Mucosa of rectum (tissue), 2 donors: ENCODE results near the gene HECTD2.
A peak's percentile ranks its signal among the peaks of the same experiment; 100 is the strongest.

Experiments used
- H3K27ac ChIP-seq, 2 donors: one replicate each; pipeline ENCODE4 v1.7.0; 2013; ENCODE audit warnings: inconsistent platforms in 2 of 2, low read depth in 2 of 2, low read length in 2 of 2
- H3K27me3 ChIP-seq, 2 donors: one replicate each; pipeline ENCODE4 v1.7.0; 2013; ENCODE audit warnings: low read length in 2 of 2; ENCODE audit not compliant: control insufficient read depth in 2 of 2, insufficient read depth in 2 of 2
- H3K36me3 ChIP-seq, 2 donors: one replicate each; pipeline ENCODE4 v1.7.0; 2013; ENCODE audit warnings: low read length in 2 of 2; ENCODE audit not compliant: control insufficient read depth in 2 of 2, insufficient read depth in 2 of 2
- H3K4me1 ChIP-seq, 2 donors: one replicate each; pipeline ENCODE4 v1.7.0; 2013; ENCODE audit warnings: low read length in 2 of 2, mild to moderate bottlenecking in 1 of 2; ENCODE audit not compliant: control insufficient read depth in 2 of 2, insufficient read depth in 2 of 2
- H3K4me3 ChIP-seq, 2 donors: one replicate each; pipeline ENCODE4 v1.7.0; 2013; ENCODE audit warnings: low read length in 2 of 2
- H3K9ac ChIP-seq, 2 donors: one replicate each; pipeline ENCODE4 v1.7.0; 2013; ENCODE audit warnings: low read length in 2 of 2, low read depth in 1 of 2, mild to moderate bottlenecking in 1 of 2
- H3K9me3 ChIP-seq, 2 donors: one replicate each; pipeline ENCODE4 v1.7.0; 2013; ENCODE audit warnings: low read length in 2 of 2; ENCODE audit not compliant: control insufficient read depth in 2 of 2
- donor health status: healthy.
- donor health status: Normal muscosa, but diverticular disease.

HECTD2 gene

GRCh38 chr10:91545384-91545783, 135.2 kb downstream of the HECTD2 start:
- Histone ChIP-seq H3K36me3 (no peaks in the 10 kb centered on the region), H3K27me3 (no peaks in the 10 kb centered on the region), H3K9ac (no peak overlapping the region), H3K27ac (no peak overlapping the region), H3K9me3 (no peaks in the 10 kb centered on the region), H3K4me3 (no peak overlapping the region), H3K4me1 (no peaks in the 10 kb centered on the region)

- Histone ChIP-seq H3K4me3 (no peak overlapping the region), H3K27ac (no peak overlapping the region), H3K9me3 (no peaks in the 10 kb centered on the region), H3K9ac (no peak overlapping the region), H3K4me1 (no peaks in the 10 kb centered on the region), H3K27me3 (no peaks in the 10 kb centered on the region), H3K36me3 (no peaks in the 10 kb centered on the region)
Measured at GRCh38 chr10:91545838-91546237, 135.7 kb downstream of the HECTD2 start.

GRCh38 chr10:91549262-91549661, 139.1 kb downstream of the HECTD2 start:
- Histone ChIP-seq H3K4me3 (no peak overlapping the region), H3K9ac (no peak overlapping the region), H3K27ac (no peak overlapping the region), H3K4me1 (no peaks in the 10 kb centered on the region), H3K9me3 (no peaks in the 10 kb centered on the region), H3K27me3 (no peaks in the 10 kb centered on the region), H3K36me3 (no peaks in the 10 kb centered on the region)

GRCh38 chr10:91550021-91550420, 139.9 kb downstream of the HECTD2 start:
- Histone ChIP-seq H3K9me3 (no peaks in the 10 kb centered on the region), H3K4me1 (peaks cover under 1 to 1% of the 10 kb centered on the region in 2 donors), H3K36me3 (no peaks in the 10 kb centered on the region), H3K27ac (no peak overlapping the region), H3K4me3 (no peak overlapping the region), H3K27me3 (no peaks in the 10 kb centered on the region), H3K9ac (no peak overlapping the region)

GRCh38 chr10:91551856-91552255, 141.7 kb downstream of the HECTD2 start:
- Histone ChIP-seq H3K9ac (no peak overlapping the region), H3K36me3 (no peaks in the 10 kb centered on the region), H3K4me1 (peaks cover 4 to 9% of the 10 kb centered on the region in 2 donors), H3K4me3 (peak overlapping the region in 1 of 2 donors; percentile 22), H3K27me3 (no peaks in the 10 kb centered on the region), H3K27ac (no peak overlapping the region), H3K9me3 (no peaks in the 10 kb centered on the region)

GRCh38 chr10:91552274-91553095, 142.3 kb downstream of the HECTD2 start:
- peaks cover 9 to 13% of the 10 kb centered on the region in 2 donors for H3K4me1 ChIP-seq
- peak overlapping the region in 1 of 2 donors; percentile 22 for H3K4me3 ChIP-seq
- no peaks in the 10 kb centered on the region for H3K9me3 ChIP-seq
- no peak overlapping the region for H3K27ac ChIP-seq
- H3K9ac ChIP-seq, result no peak overlapping the region
- no peaks in the 10 kb centered on the region for H3K36me3 ChIP-seq
- no peaks in the 10 kb centered on the region for H3K27me3 ChIP-seq

GRCh38 chr10:91555455-91555854, 145.3 kb downstream of the HECTD2 start:
- Histone ChIP-seq H3K4me3 (no peak overlapping the region), H3K27ac (no peak overlapping the region), H3K9me3 (no peaks in the 10 kb centered on the region), H3K36me3 (no peaks in the 10 kb centered on the region), H3K4me1 (peaks cover 9 to 13% of the 10 kb centered on the region in 2 donors), H3K9ac (no peak overlapping the region), H3K27me3 (no peaks in the 10 kb centered on the region)

- Histone ChIP-seq H3K27ac (peak overlapping the region in 1 of 2 donors; percentile 16), H3K4me3 (no peak overlapping the region), H3K36me3 (no peaks in the 10 kb centered on the region)
Measured at GRCh38 chr10:91556691-91557566, 146.8 kb downstream of the HECTD2 start.

GRCh38 chr10:91557651-91558111, 147.5 kb downstream of the HECTD2 start:
- Histone ChIP-seq H3K9me3 (no peaks in the 10 kb centered on the region), H3K4me1 (peaks cover 9 to 13% of the 10 kb centered on the region in 2 donors), H3K36me3 (no peaks in the 10 kb centered on the region), H3K4me3 (no peak overlapping the region), H3K27ac (no peak overlapping the region), H3K27me3 (peaks cover 0 to under 1% of the 10 kb centered on the region in 2 donors), H3K9ac (no peak overlapping the region)

More at GRCh38 chr10:91556691-91557566, 146.8 kb downstream of the HECTD2 start:
- H3K9me3 ChIP-seq, result no peaks in the 10 kb centered on the region
- H3K9ac ChIP-seq, result no peak overlapping the region
- no peaks in the 10 kb centered on the region for H3K27me3 ChIP-seq
- peaks cover 9 to 13% of the 10 kb centered on the region in 2 donors for H3K4me1 ChIP-seq

- peaks cover 0 to 2% of the 10 kb centered on the region in 2 donors for H3K27me3 ChIP-seq
- no peaks in the 10 kb centered on the region for H3K9me3 ChIP-seq
- H3K27ac ChIP-seq, result no peak overlapping the region
- H3K9ac ChIP-seq, result no peak overlapping the region
- no peaks in the 10 kb centered on the region for H3K36me3 ChIP-seq
- peaks cover 9 to 13% of the 10 kb centered on the region in 2 donors for H3K4me1 ChIP-seq
- H3K4me3 ChIP-seq, result no peak overlapping the region
Measured at GRCh38 chr10:91558473-91558872, 148.3 kb downstream of the HECTD2 start.
